DND-41 (cell line): ENCODE measurements around the gene ZNF649.

ENCODE experiments used
- ATAC-seq: fragments of 200-7000 bp; cut with Tn5 transposase; 3 replicates; pipeline ENCODE4 v1.9.1; 2021; ENCODE audit warnings: low read depth; ENCODE audit not compliant: insufficient read depth
- DNase-seq: peaks from one replicate; pipeline ENCODE4 v3.0.0-alpha.2; 2020
- H2AFZ ChIP-seq: 2 replicates; pipeline ENCODE4 v1.6.0; 2012; ENCODE audit warnings: low read depth, low read length
- H3K27ac ChIP-seq: 2 replicates; pipeline ENCODE4 v1.5.1; 2012; ENCODE audit warnings: low read length, inconsistent platforms
- H3K27me3 ChIP-seq: fragments of 200-600 bp; sonication (generic); 2 replicates; pipeline ENCODE4 v1.6.0; 2012; ENCODE audit warnings: low read length, mild to moderate bottlenecking, inconsistent platforms; ENCODE audit not compliant: insufficient read depth, poor library complexity
- H3K36me3 ChIP-seq: 2 replicates; pipeline ENCODE4 v1.5.1; 2012; ENCODE audit warnings: low read length, inconsistent platforms; ENCODE audit not compliant: insufficient read depth
- H3K4me1 ChIP-seq: 2 replicates; pipeline ENCODE4 v1.5.1; 2012; ENCODE audit warnings: mild to moderate bottlenecking, low read length; ENCODE audit not compliant: insufficient read depth
- H3K4me2 ChIP-seq: 2 replicates; pipeline ENCODE4 v1.6.0; 2012; ENCODE audit warnings: mild to moderate bottlenecking, moderate library complexity, low read length, inconsistent platforms; ENCODE audit not compliant: insufficient read depth
- H3K4me3 ChIP-seq, 2 experiments: fragments of 200-600 bp in 1 of 2; shearing (Covaris generic) in 1 of 2; 2 replicates each; pipeline ENCODE4 v1.5.1; 2012 to 2016; ENCODE audit warnings: inconsistent platforms in 2 of 2, low read length in 2 of 2, mild to moderate bottlenecking in 2 of 2, low read depth in 1 of 2, moderate library complexity in 1 of 2
- H3K79me2 ChIP-seq: 2 replicates; pipeline ENCODE4 v1.6.0; 2012; ENCODE audit warnings: low read length, inconsistent platforms; ENCODE audit not compliant: insufficient read depth
- H3K9ac ChIP-seq: 2 replicates; pipeline ENCODE4 v1.6.0; 2012; ENCODE audit warnings: low read depth, mild to moderate bottlenecking, inconsistent platforms, low read length, moderate library complexity
- H3K9me3 ChIP-seq: 2 replicates; pipeline ENCODE4 v1.5.1; 2012; ENCODE audit warnings: low read length, moderate library complexity, mild to moderate bottlenecking, inconsistent platforms; ENCODE audit not compliant: insufficient read depth, severe bottlenecking
- H4K20me1 ChIP-seq: 2 replicates; pipeline ENCODE4 v1.6.0; 2012; ENCODE audit warnings: low read length; ENCODE audit not compliant: insufficient read depth
- EZH2 ChIP-seq: IDR thresholded peaks from 3 replicates; pipeline ENCODE4 v1.6.1; 2012; ENCODE audit warnings: borderline replicate concordance, low read depth, mild to moderate bottlenecking, moderate library complexity, low read length, inconsistent platforms; ENCODE audit not compliant: severe bottlenecking
- TF ChIP-seq, protein P1 (sequence below): IDR thresholded peaks from 2 replicates; pipeline ENCODE4 v1.5.1; 2012; ENCODE audit warnings: borderline replicate concordance, low read length, moderate library complexity, mild to moderate bottlenecking; ENCODE audit not compliant: poor library complexity, severe bottlenecking; ENCODE audit errors: extremely low read depth

ZNF649 gene

DNA sequence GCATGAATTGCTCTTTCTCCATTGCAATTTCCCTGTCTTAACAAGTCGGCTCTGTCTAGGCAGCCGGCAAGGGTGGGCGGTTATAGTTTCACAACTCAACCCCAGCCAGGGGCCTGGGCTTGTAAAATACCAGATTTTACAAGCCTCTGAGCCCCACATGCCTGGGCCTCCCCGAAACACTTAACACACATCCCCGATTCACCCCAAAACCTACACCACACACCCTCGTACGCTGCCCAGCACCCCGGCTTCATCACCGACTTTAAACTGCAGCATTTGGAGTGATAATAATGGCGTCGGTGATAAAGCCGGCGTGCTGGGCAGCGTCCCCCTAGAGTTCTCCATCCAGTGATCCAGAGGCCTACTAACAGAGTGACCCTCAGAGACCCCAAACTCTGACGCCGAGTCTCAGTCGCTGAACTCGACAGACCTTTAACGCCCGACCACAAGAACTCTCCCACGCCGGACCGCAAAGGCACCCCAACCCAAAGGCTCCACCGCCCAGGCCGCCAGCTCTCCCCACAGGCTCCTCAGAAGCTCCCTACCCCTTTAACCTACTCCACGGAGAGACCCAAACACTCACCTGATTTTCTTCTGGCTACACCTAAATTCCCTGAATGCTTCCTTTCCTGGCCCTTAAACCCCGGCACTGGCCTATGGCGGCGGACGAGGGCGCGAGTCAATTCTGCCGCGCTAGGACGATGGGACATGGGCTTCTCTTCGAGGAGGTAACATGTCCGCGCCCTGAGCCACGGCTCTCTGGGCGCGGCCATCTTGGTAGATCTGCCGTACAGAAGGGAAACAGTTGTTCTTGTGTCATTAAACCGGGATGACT lies at the start of gene ZNF649:
Gene ZNF649, minus strand, starts transcription at position 687 of the 835 bp plus-strand sequence. CDS start 4,910 bp downstream, outside the sequence.
- Histone ChIP-seq H3K4me3 (peak within 1 kb of the TSS; percentile 62 to 76), H3K9me3 (peaks cover 54% of the 10 kb centered on the region), H3K27ac (peak within 1 kb of the TSS; percentile 87), H4K20me1 (no peaks in the 10 kb centered on the region), H3K79me2 (peaks cover 53% of the 10 kb centered on the region), H3K27me3 (no peaks in the 10 kb centered on the region), H3K36me3 (peaks cover 45% of the 10 kb centered on the region), H3K9ac (peak within 1 kb of the TSS; percentile 79), H2AFZ (peak within 1 kb of the TSS; percentile 83), H3K4me1 (peaks cover 16% of the 10 kb centered on the region), H3K4me2 (peak within 1 kb of the TSS; percentile 65)
- ATAC-seq (peak; percentile 97), DNase-seq (peak; percentile 89)
- TF ChIP-seq EZH2, result no peak
- TF ChIP-seq, protein P1, sequence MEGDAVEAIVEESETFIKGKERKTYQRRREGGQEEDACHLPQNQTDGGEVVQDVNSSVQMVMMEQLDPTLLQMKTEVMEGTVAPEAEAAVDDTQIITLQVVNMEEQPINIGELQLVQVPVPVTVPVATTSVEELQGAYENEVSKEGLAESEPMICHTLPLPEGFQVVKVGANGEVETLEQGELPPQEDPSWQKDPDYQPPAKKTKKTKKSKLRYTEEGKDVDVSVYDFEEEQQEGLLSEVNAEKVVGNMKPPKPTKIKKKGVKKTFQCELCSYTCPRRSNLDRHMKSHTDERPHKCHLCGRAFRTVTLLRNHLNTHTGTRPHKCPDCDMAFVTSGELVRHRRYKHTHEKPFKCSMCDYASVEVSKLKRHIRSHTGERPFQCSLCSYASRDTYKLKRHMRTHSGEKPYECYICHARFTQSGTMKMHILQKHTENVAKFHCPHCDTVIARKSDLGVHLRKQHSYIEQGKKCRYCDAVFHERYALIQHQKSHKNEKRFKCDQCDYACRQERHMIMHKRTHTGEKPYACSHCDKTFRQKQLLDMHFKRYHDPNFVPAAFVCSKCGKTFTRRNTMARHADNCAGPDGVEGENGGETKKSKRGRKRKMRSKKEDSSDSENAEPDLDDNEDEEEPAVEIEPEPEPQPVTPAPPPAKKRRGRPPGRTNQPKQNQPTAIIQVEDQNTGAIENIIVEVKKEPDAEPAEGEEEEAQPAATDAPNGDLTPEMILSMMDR, result peak; percentile 54

DNA sequence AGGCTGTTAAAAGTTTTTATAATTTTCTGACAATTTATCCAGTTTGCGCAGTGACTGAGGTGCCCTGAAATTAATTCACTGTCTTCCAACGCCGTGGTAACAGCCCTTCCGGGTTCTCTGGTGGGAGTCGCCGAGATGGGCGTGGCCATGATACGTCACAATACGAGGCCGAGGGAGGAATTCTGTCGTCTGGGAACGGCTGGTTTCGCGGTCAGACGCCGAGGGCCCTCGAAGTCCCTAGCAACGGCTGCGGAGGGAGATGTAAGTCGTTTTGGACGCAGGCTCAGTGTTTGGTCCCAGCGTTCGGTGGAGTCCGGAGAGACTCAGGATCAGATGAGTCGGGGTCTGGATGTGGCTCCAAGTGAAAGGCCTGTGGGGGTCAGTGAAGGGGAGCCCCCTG lies 44.2 kb upstream of the ZNF649 start:
- no peaks in the 10 kb centered on the region for H3K79me2 ChIP-seq
- H2AFZ ChIP-seq, result no peak overlapping the region
- no peak overlapping the region for H3K4me3 ChIP-seq
- TF ChIP-seq, protein P1, result no peak
- TF ChIP-seq EZH2, result no peak
- no peaks in the 10 kb centered on the region for H3K4me1 ChIP-seq
- H3K27me3 ChIP-seq, result no peaks in the 10 kb centered on the region
- DNase-seq (no peak), ATAC-seq (no peak)
- peaks cover 57% of the 10 kb centered on the region for H3K9me3 ChIP-seq
- H4K20me1 ChIP-seq, result no peaks in the 10 kb centered on the region
- no peak overlapping the region for H3K4me2 ChIP-seq
- H3K36me3 ChIP-seq, result peaks cover 17% of the 10 kb centered on the region
- no peak overlapping the region for H3K9ac ChIP-seq
- H3K27ac ChIP-seq, result no peak overlapping the region

DNA sequence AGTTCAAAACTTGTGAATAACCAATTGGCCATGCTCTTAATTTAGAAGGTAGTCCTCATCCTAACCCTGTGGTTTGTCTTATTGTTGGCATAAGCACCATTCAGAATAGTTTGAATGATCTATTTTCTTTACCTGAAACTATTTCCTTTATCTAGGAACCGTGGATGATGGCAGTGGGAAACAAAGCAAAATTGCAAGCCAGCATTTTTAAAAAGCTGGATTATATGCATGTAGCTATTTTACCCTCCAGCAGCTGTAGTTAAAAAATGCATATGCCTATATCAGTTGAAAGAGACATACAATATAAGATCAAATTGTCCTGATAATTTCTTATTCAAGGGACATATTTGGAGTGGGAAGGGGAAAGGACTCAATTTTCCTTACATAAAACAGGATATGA lies 41.8 kb upstream of the ZNF649 start:
- Histone ChIP-seq H4K20me1 (no peaks in the 10 kb centered on the region), H3K4me1 (no peaks in the 10 kb centered on the region), H3K4me2 (no peak overlapping the region), H3K9me3 (peaks cover 71% of the 10 kb centered on the region), H3K4me3 (no peak overlapping the region), H3K9ac (no peak overlapping the region), H3K27me3 (no peaks in the 10 kb centered on the region), H2AFZ (no peak overlapping the region), H3K79me2 (no peaks in the 10 kb centered on the region), H3K27ac (no peak overlapping the region), H3K36me3 (peaks cover 41% of the 10 kb centered on the region)
- TF ChIP-seq EZH2, result no peak
- TF ChIP-seq, protein P1, result no peak
- DNase-seq (no peak), ATAC-seq (no peak)
